HFFc6 (cell line): Measurements from ENCODE around the gene POU2F1. TPM values are rescaled to one million over a fixed set of nuclear protein-coding genes. Genes with fewer than 3 reads are reported as not detected.

Experiments
- DNase-seq: peaks from one replicate; pipeline ENCODE4 v3.0.0-alpha.2; 2018
- H3K27ac Mint-ChIP-seq: 2 replicates; pipeline ENCODE4 v1.8.0; 2020; ENCODE audit warnings: mild to moderate bottlenecking, mixed read lengths
- H3K27me3 Mint-ChIP-seq: 2 replicates; pipeline ENCODE4 v1.8.0; 2021; ENCODE audit warnings: mild to moderate bottlenecking, moderate library complexity, mixed read lengths; ENCODE audit not compliant: insufficient read depth
- H3K36me3 Mint-ChIP-seq: 2 replicates; pipeline ENCODE4 v1.8.0; 2021; ENCODE audit warnings: low read depth, mixed read lengths
- H3K4me1 Mint-ChIP-seq: 2 replicates; pipeline ENCODE4 v1.8.0; 2020; ENCODE audit warnings: low read depth, mixed read lengths
- H3K4me3 Mint-ChIP-seq: 2 replicates; pipeline ENCODE4 v1.8.0; 2020; ENCODE audit warnings: mild to moderate bottlenecking, moderate library complexity, mixed read lengths
- H3K9me3 Mint-ChIP-seq: 2 replicates; pipeline ENCODE4 v1.8.0; 2020; ENCODE audit warnings: mild to moderate bottlenecking, mixed read lengths
- total RNA-seq, 6 experiments: library from RNA; stranded (reverse); fragmentation: NEBNext Ultra II Directional; extraction: Animal tissue kit (Norgen Biotek cat#: 25700); gene quantifications; 2 replicates in 1 of 6; 3 replicates in 5 of 6; pipeline ENCODE4 v1.2.3, GENCODE V29; 2021
- TF ChIP-seq, protein P1 (sequence below): fragments of 200-600 bp; sonication (generic); IDR thresholded peaks from 2 replicates; pipeline ENCODE4 v1.5.0; 2021; ENCODE audit warnings: antibody characterized with exemption, mild to moderate bottlenecking

The POU2F1 gene
- total RNA-seq, 6 experiments from 2014 or later: 3.4 to 6.6 (median 4.4) TPM

DNA sequence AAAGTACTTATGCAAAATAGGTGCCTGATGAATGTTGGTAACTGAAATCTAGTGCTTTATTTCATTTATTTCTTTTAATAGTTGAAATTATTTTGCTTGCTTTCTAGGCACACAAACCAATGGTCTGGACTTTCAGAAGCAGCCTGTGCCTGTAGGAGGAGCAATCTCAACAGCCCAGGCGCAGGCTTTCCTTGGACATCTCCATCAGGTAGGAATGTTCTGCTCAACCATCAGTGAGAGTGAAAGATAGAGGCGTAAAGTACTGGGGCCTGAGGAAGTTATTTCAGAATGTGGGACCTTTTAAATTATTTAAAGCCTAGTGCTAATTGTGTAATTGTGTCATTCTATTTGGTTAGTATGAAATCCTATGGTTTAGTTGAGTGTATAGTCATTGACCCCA is 144.7 kb downstream of the POU2F1 start:
- peaks cover 1% of the 10 kb centered on the region for H3K4me1 Mint-ChIP-seq
- DNase-seq: no peak
- no peak overlapping the region for H3K27ac Mint-ChIP-seq
- TF ChIP-seq, protein P1, sequence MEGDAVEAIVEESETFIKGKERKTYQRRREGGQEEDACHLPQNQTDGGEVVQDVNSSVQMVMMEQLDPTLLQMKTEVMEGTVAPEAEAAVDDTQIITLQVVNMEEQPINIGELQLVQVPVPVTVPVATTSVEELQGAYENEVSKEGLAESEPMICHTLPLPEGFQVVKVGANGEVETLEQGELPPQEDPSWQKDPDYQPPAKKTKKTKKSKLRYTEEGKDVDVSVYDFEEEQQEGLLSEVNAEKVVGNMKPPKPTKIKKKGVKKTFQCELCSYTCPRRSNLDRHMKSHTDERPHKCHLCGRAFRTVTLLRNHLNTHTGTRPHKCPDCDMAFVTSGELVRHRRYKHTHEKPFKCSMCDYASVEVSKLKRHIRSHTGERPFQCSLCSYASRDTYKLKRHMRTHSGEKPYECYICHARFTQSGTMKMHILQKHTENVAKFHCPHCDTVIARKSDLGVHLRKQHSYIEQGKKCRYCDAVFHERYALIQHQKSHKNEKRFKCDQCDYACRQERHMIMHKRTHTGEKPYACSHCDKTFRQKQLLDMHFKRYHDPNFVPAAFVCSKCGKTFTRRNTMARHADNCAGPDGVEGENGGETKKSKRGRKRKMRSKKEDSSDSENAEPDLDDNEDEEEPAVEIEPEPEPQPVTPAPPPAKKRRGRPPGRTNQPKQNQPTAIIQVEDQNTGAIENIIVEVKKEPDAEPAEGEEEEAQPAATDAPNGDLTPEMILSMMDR: no peak
- H3K36me3 Mint-ChIP-seq: no peaks in the 10 kb centered on the region
- no peak overlapping the region for H3K4me3 Mint-ChIP-seq
- H3K9me3 Mint-ChIP-seq: no peaks in the 10 kb centered on the region
- no peaks in the 10 kb centered on the region; the same call in 1 of the 2 replicates for H3K27me3 Mint-ChIP-seq

DNA sequence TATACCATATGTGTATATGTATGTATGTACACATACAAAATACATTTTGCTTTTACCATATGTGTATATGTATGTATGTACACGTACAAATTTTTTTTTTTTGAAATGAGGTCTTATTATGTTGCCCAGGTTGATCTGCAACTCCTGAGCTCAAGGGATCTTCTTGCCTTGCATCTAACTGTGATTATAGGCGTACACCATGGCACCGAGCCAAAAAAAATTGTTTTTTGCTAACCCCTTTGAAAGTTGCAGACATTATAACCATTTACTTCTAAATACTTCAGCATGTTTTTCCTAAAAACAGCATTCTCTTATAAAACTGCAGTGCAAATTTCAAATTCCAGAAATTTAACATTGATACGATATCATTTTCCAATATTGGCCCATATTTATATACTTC is 147.0 kb downstream of the POU2F1 start:
- DNase-seq: no peak
- TF ChIP-seq, protein P1: no peak
- H3K36me3 Mint-ChIP-seq: no peaks in the 10 kb centered on the region
- no peak overlapping the region for H3K27ac Mint-ChIP-seq
- H3K27me3 Mint-ChIP-seq: peaks cover 2% of the 10 kb centered on the region; the same call in 1 of the 2 replicates
- H3K4me1 Mint-ChIP-seq: no peaks in the 10 kb centered on the region; the same call in 1 of the 2 replicates
- H3K4me3 Mint-ChIP-seq: no peak overlapping the region
- H3K9me3 Mint-ChIP-seq: no peaks in the 10 kb centered on the region

DNA sequence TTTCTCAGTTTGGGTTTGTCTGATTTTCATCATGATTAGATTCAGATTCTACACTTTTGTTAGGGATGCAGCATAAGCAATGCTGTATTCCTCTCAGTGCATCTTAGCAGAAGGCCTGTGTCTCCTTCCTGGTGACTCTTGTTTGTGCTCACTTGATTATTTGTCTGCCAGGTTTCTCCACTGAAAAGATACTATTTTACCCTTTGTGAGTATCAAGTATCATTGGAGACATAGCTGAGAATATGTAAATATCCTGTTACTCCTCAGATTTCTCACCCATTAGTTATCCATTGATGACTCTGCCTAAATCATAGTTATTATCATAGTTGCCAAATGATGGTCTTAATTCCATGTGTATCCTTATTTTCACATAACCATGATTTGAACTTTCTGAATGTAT is 148.5 kb downstream of the POU2F1 start:
- Mint-ChIP-seq H3K27me3 (peaks cover 2% of the 10 kb centered on the region; the same call in 1 of the 2 replicates), H3K9me3 (no peaks in the 10 kb centered on the region), H3K4me1 (no peaks in the 10 kb centered on the region; the same call in 1 of the 2 replicates), H3K27ac (no peak overlapping the region), H3K4me3 (no peak overlapping the region), H3K36me3 (no peaks in the 10 kb centered on the region)
- no peak for DNase-seq
- TF ChIP-seq, protein P1: no peak

DNA sequence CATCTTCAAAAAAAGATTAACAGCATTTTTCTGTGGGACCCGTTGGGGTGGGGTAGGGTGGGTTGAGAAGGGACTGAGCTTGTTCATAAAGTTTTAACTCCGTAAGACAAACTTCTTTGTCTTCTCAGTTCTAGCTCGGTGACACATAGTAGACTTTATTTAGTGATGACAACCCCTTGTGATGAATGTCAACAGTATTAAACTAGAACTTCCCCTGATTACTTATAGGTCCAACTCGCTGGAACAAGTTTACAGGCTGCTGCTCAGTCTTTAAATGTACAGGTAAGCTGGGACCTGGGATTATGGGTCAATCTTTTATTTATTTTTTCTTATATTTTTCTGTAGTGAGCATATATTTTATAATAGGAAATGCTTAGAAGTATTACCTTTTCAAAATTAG is 149.2 kb downstream of the POU2F1 start:
- no peak overlapping the region for H3K4me3 Mint-ChIP-seq

DNA sequence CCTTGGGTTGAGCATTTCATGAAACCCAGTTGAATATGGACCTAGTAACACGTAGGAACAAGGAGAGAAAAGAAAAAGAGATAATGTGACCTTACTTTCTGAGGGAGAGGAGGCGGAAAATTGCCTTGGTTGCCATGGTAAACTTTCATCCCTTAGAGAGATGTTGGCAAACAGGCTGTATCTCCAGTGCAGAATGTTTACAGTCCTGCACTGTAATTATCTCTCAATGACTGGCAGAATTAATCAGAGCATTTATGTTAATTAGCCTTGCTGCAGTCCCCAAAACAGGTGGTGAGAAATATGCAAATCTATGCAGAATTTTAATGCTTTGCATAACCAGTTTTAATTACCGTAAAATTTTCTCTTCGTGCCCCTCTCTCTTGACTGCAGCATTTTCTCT is 150.3 kb downstream of the POU2F1 start:
- DNase-seq: no peak
- no peaks in the 10 kb centered on the region for H3K36me3 Mint-ChIP-seq
- no peaks in the 10 kb centered on the region for H3K9me3 Mint-ChIP-seq
- no peak overlapping the region for H3K4me3 Mint-ChIP-seq
- peaks cover 2% of the 10 kb centered on the region; the same call in 1 of the 2 replicates for H3K27me3 Mint-ChIP-seq
- TF ChIP-seq, protein P1: no peak
- no peak overlapping the region for H3K27ac Mint-ChIP-seq
- H3K4me1 Mint-ChIP-seq: no peaks in the 10 kb centered on the region; the same call in 1 of the 2 replicates

More for the DNA sequence above, 149.2 kb downstream of the POU2F1 start:
- Mint-ChIP-seq H3K9me3 (no peaks in the 10 kb centered on the region), H3K27me3 (peaks cover 2% of the 10 kb centered on the region; the same call in 1 of the 2 replicates), H3K27ac (no peak overlapping the region), H3K4me1 (no peaks in the 10 kb centered on the region; the same call in 1 of the 2 replicates), H3K36me3 (no peaks in the 10 kb centered on the region)
- TF ChIP-seq, protein P1: no peak
- no peak for DNase-seq
